GM13977 (cell line): Measurements from ENCODE around the gene XNDC1N.

Experiments used
- DNase-seq: peaks from one replicate; pipeline ENCODE4 v3.0.0; 2012; ENCODE audit warnings: low spot score
- CTCF ChIP-seq: IDR thresholded peaks from 2 replicates; pipeline ENCODE4 v1.5.1; 2012; ENCODE audit warnings: mild to moderate bottlenecking, control low read depth; ENCODE audit not compliant: insufficient read depth; ENCODE audit errors: extremely low read depth, missing control alignments
- in situ Hi-C: fragments of 300-500 bp; cut with MboI; formaldehyde crosslinking; loops from one replicate; pipeline ENCODE4 v1.12.0; 2022; ENCODE audit warnings: low sequenced_read_pairs, low pct_unique_long_range_greater_than_20kb, mixed read lengths, inconsistent platforms; ENCODE audit not compliant: unreplicated experiment

Gene XNDC1N

GRCh38 chr11:71927820-71928736 is at the start of gene XNDC1N:
XNDC1N (minus strand) TSS chr11:71928594; CDS start chr11:71923353, 5,241 bp downstream.
- DNase-seq = peak; percentile 77
- in situ Hi-C loops = no loop called here
- TF ChIP-seq CTCF = no peak

GRCh38 chr11:71977743-71978418 is 49.5 kb upstream of the XNDC1N start:
- DNase-seq = peak; percentile 48
- TF ChIP-seq CTCF = peak; percentile 66
- in situ Hi-C loops = no loop called here

GRCh38 chr11:71977090-71977489 is 48.7 kb upstream of the XNDC1N start:
- no peak for TF ChIP-seq CTCF

GRCh38 chr11:71976551-71976950 is 48.2 kb upstream of the XNDC1N start:
- no peak for TF ChIP-seq CTCF
- in situ Hi-C loops = no loop called here

More at GRCh38 chr11:71977090-71977489, 48.7 kb upstream of the XNDC1N start:
- in situ Hi-C loops = no loop called here
- no peak for DNase-seq

GRCh38 chr11:71971680-71972079 is 43.3 kb upstream of the XNDC1N start:
- no peak for TF ChIP-seq CTCF
- in situ Hi-C loops = no loop called here
- DNase-seq = no peak

More at GRCh38 chr11:71976551-71976950, 48.2 kb upstream of the XNDC1N start:
- no peak for DNase-seq

GRCh38 chr11:71964641-71965040 is 36.2 kb upstream of the XNDC1N start:
- DNase-seq = no peak
- TF ChIP-seq CTCF = no peak
- in situ Hi-C loops = no loop called here
